NCI-H2196 treated with DMSO at 0.1 percent for 48 hours (cell line): ENCODE measurements around the gene SYNE1.

Experiments used
- DNase-seq: peaks from one replicate; lab custom pipeline; 2025; ENCODE audit not compliant: unreplicated experiment; lab: John Stamatoyannopoulos, UW

The SYNE1 gene

GRCh38 chr6:152246554-152247337 is 390.4 kb downstream of the SYNE1 start:
- DNase-seq: no peak

- no peak for DNase-seq
These were observed 392.0 kb downstream of the SYNE1 start for GRCh38 chr6:152244998-152245630.

- no peak for DNase-seq
These were observed 396.0 kb downstream of the SYNE1 start for GRCh38 chr6:152241013-152241766.

- no peak for DNase-seq
These were observed 396.7 kb downstream of the SYNE1 start for GRCh38 chr6:152240436-152240835.

- DNase-seq: no peak
These were observed 400.6 kb downstream of the SYNE1 start for GRCh38 chr6:152236370-152237097.

- no peak for DNase-seq
These were observed 403.4 kb downstream of the SYNE1 start for GRCh38 chr6:152233547-152234320.

- DNase-seq: no peak
These were observed 404.5 kb downstream of the SYNE1 start for GRCh38 chr6:152232501-152233151.

- no peak for DNase-seq
These were observed 407.8 kb downstream of the SYNE1 start for GRCh38 chr6:152229330-152229729.

- DNase-seq: no peak
These were observed 411.0 kb downstream of the SYNE1 start for GRCh38 chr6:152226119-152226518.

GRCh38 chr6:152225241-152225934 is 411.8 kb downstream of the SYNE1 start:
- no peak for DNase-seq

GRCh38 chr6:152223636-152224035 is 413.5 kb downstream of the SYNE1 start:
- DNase-seq: no peak

- no peak for DNase-seq
These were observed 415.1 kb downstream of the SYNE1 start for GRCh38 chr6:152221806-152222628.

GRCh38 chr6:152220786-152221185 is 416.4 kb downstream of the SYNE1 start:
- no peak for DNase-seq

- no peak for DNase-seq
These were observed 418.3 kb downstream of the SYNE1 start for GRCh38 chr6:152218887-152219286.

- no peak for DNase-seq
These were observed 424.7 kb downstream of the SYNE1 start for GRCh38 chr6:152212437-152212836.

GRCh38 chr6:152209211-152209610 is 428.0 kb downstream of the SYNE1 start:
- no peak for DNase-seq

- peak; percentile 23 for DNase-seq
These were observed 429.0 kb downstream of the SYNE1 start for GRCh38 chr6:152207915-152208714.
